Upper lobe of left lung (tissue), 4 donors: Measurements from ENCODE around the gene SPATA6.

Experiments used
- CTCF ChIP-seq, 6 experiments: fragments of 450-650 bp in 4 of 6; fragments of 200-600 bp in 2 of 6; sonication (generic) in 2 of 6; IDR thresholded peaks; one replicate each; pipeline ENCODE4 v1.5.1; 2016 to 2019; ENCODE audit warnings: antibody characterized with exemption in 6 of 6
- POLR2A ChIP-seq, 4 donors: fragments of 450-650 bp; IDR thresholded peaks; one replicate each; pipeline ENCODE4 v1.5.1; 2016 to 2017; ENCODE audit warnings: antibody characterized with exemption in 4 of 4, mild to moderate bottlenecking in 2 of 4
- POLR2AphosphoS5 ChIP-seq, 2 donors: sonication (generic); formaldehyde crosslinking; IDR thresholded peaks; one replicate each; pipeline ENCODE4 v1.5.1; 2017; ENCODE audit warnings: antibody characterized with exemption in 2 of 2

DNA sequence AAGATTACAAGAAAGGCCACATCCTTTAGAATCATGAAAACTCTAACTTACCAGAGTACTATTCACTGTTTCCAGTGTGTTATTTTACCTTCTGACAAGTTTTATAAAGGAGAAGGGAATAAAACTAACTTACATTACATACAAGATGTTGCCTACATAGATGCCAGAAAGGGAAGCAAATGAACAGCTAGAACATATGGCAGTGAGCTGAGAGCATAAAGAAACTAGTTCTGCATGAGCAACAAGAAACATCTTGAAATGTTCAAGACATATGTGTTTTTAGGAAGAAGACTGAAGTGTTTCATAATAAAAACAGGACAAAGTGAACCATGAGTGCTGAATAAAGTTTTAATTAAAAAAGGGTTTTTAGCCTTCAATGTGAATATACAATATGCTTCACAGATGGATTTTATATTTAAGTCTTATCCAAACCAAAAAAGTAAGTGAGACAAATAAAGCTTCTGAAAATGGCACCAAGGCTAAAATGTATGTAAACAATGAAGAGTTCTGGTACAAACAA lies 210.1 kb downstream of the SPATA6 start:
- TF ChIP-seq POLR2A (IDR thresholded peaks at IDR 0.05) (no peak), CTCF (IDR thresholded peaks at IDR 0.05) (no peak), POLR2AphosphoS5 (IDR thresholded peaks at IDR 0.05) (no peak)
